ENCODE results near the gene CD302. TPM values are rescaled to one million over a fixed set of nuclear protein-coding genes. Genes with fewer than 3 reads are reported as not detected.

The CD302 gene
- total and polyA plus RNA-seq, 2 donors (not counting 3 experiments of a cell fraction or from before 2014, with no cell fraction given): 10.4 to 10.6 TPM

DNA sequence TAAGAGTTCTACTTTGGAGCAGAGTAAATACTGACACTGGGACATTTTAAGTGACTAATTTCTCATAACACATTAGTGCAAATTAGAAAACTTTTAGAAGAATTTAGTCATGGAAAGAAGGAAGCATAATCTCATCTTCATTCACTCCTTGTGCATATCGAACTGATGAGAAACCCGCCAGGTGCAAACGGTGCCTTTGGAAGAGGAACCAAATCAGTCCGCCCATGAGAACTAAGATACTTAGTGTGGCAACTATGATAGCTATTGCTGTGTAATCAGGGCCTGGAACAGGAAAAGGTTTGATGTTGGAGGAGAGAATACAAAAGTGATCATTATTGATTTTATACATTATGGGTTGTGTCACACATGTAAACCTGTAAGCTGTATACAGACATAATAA is 6.9 kb upstream of the CD302 start:
- Histone ChIP-seq H3K9me1 (replicated peaks; ENCODE audit: control insufficient read depth, extremely low read depth, insufficient read depth, low read length) (no peaks in the 10 kb centered on the region), H2AFZ (ENCODE audit: low read depth, low read length) (no peak overlapping the region), H3K9ac (replicated peaks; ENCODE audit: extremely low read depth, insufficient read depth, low read length) (no peak overlapping the region), H3K79me2 (ENCODE audit: control insufficient read depth, insufficient read depth, low read length) (no peaks in the 10 kb centered on the region), H4K20me1 (replicated peaks; ENCODE audit: control insufficient read depth, extremely low read depth, insufficient read depth, low read length) (no peaks in the 10 kb centered on the region), H3K9me3 (replicated peaks; ENCODE audit: control insufficient read depth, insufficient read depth, low read length) (no peaks in the 10 kb centered on the region), H3K4me2 (ENCODE audit: insufficient read depth, low read length) (no peak overlapping the region), H3K27ac (ENCODE audit: insufficient read depth, low read depth, low read length) (no peak overlapping the region), H3K4me1 (ENCODE audit: control insufficient read depth, extremely low read depth, insufficient read depth, low read length) (no peaks in the 10 kb centered on the region), H3K4me3 (replicated peaks in 1 of 3; ENCODE audit: insufficient read depth in 1 of 3, low read depth in 1 of 3, low read length in 3 of 3) (no peak overlapping the region), H3K36me3 (ENCODE audit: control insufficient read depth in 2 of 2, extremely low read depth in 1 of 2, insufficient read depth in 2 of 2, low read length in 2 of 2) (no peaks in the 10 kb centered on the region), H3K27me3 (ENCODE audit: control insufficient read depth in 2 of 2, insufficient read depth in 2 of 2, low read length in 2 of 2) (no peaks in the 10 kb centered on the region)
- intact Hi-C loops (cut with micrococcal nuclease): no loop called here
- TF ChIP-seq, protein P1, sequence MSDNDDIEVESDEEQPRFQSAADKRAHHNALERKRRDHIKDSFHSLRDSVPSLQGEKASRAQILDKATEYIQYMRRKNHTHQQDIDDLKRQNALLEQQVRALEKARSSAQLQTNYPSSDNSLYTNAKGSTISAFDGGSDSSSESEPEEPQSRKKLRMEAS (IDR thresholded peaks at IDR 0.05; ENCODE audit: insufficient read depth, insufficient read length): no peak
- no peak for TF ChIP-seq GATA2 (IDR thresholded peaks at IDR 0.05; ENCODE audit: insufficient read depth, insufficient read length, low read depth, low read length)
- TF ChIP-seq POLR2AphosphoS5 (IDR thresholded peaks at IDR 0.05; ENCODE audit: insufficient read depth, low read depth, low read length): no peak
- TF ChIP-seq, protein P2, sequence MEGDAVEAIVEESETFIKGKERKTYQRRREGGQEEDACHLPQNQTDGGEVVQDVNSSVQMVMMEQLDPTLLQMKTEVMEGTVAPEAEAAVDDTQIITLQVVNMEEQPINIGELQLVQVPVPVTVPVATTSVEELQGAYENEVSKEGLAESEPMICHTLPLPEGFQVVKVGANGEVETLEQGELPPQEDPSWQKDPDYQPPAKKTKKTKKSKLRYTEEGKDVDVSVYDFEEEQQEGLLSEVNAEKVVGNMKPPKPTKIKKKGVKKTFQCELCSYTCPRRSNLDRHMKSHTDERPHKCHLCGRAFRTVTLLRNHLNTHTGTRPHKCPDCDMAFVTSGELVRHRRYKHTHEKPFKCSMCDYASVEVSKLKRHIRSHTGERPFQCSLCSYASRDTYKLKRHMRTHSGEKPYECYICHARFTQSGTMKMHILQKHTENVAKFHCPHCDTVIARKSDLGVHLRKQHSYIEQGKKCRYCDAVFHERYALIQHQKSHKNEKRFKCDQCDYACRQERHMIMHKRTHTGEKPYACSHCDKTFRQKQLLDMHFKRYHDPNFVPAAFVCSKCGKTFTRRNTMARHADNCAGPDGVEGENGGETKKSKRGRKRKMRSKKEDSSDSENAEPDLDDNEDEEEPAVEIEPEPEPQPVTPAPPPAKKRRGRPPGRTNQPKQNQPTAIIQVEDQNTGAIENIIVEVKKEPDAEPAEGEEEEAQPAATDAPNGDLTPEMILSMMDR (IDR thresholded peaks at IDR 0.05; ENCODE audit: extremely low read depth in 1 of 2, insufficient read depth in 1 of 2, low read depth in 1 of 2, low read length in 2 of 2): no peak
- no peak for TF ChIP-seq MYC (IDR thresholded peaks at IDR 0.05; ENCODE audit: low read depth, low read length)
- TF ChIP-seq JUN (IDR thresholded peaks at IDR 0.05; ENCODE audit: borderline replicate concordance, insufficient read depth, insufficient read length, low read depth): no peak
- TF ChIP-seq EZH2 (IDR thresholded peaks at IDR 0.05; ENCODE audit: borderline replicate concordance, low read depth, low read length, severe bottlenecking): no peak
- TF ChIP-seq POLR2A (IDR thresholded peaks at IDR 0.05; ENCODE audit: low read depth, low read length): no peak
- no peak for TF ChIP-seq FOS (IDR thresholded peaks at IDR 0.05; ENCODE audit: borderline replicate concordance, insufficient read depth, low read length)
- DNase-seq (ENCODE audit: low read depth, low spot score) (no peak), FAIRE-seq (no peak)
- ChIA-PET POLR2A (no interaction called here), CTCF (interaction anchor here (1.4 to 5.6 kb wide), 4 partner anchors 8 to 163 kb away, joined by 7 to 36 read pairs (median 14); no protein-coding TSS in a partner anchor)
- dilution Hi-C loops (cut with MboI; ENCODE audit: extremely low pct_ligation_motif_present, low sequenced_read_pairs): no loop called here
- no TSS peak for BruUV-seq (replicated peaks)

Measured in endothelial cell of umbilical vein (primary cell).